ENCODE data around the gene ECT2L.

ECT2L gene

DNA sequence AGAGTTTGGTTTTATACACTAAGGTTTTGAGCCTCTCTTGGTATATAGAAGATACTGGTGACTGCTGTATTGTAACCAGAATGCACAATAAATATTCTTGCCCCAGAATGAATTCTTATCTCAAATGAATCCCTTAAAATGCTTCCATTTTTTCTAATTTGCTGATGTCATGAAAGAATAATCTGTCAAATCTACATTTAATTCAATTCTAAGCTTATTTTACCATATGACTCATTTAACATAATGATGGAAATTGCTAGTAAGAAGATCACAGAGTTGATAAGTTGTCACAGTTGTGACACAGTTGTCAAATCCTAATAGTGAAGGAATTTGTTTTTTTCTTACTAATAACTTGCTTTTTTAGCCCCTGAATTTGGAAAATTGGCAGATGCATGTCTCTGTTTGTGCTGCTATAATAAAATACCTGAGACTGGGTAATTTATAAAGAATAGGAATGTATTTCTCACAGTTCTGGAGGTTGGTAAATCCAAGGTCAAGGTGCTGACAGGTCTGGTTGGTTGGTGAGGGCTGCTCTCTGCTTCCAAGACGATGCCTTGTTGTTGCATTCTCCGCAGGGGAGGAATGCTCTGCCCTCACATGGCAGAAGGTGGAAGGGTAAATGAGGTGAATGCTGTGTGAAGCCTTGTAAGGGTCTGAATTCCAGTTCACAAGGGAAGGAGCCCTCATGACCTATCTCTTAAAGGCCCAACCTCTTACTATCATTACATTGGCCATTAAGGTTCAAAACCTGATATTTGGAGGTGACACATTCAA, 4.7 kb downstream of the ECT2L start:
- in situ Hi-C loops (cut with MboI; ENCODE audit: low sequenced_read_pairs): no loop called here

DNA sequence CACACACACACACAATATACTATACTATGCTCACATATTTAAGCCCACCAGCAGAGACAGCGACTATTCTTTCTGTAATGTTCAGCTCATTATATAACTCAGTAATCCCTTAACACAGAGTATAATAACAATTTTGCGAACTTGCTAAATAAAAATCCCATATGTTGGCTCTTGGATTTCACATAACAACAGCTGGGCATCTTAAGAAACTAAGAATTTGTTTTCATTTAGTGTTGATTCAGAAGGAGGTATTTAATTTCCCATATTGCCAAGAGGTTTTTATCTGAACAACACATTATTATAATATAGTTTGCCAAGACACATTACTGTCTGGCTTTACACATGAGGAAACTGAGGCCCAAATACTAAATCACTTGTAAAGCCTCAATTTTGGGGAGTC, 7.4 kb downstream of the ECT2L start:
- in situ Hi-C loops (cut with MboI; ENCODE audit: low sequenced_read_pairs): no loop called here

DNA sequence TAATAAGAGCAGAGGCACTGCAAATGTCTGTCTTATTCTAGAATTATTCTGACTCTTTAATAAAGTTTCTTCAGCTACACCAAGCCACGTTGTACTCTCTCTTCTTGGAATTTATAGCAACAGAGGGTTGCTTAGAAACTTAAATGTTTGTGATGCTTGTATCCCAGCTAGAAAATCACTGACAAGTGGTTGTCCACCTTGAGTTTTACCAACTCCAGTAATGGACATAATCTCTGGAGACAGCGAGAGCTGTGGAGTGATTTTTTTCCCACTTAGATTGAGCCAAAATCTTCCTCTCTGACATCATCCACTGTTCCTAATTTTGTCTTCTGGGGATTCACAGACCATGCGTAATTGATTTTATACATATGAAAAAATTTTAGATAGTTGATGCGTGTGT, 8.0 kb downstream of the ECT2L start:
- in situ Hi-C loops (cut with MboI; ENCODE audit: low sequenced_read_pairs): no loop called here

DNA sequence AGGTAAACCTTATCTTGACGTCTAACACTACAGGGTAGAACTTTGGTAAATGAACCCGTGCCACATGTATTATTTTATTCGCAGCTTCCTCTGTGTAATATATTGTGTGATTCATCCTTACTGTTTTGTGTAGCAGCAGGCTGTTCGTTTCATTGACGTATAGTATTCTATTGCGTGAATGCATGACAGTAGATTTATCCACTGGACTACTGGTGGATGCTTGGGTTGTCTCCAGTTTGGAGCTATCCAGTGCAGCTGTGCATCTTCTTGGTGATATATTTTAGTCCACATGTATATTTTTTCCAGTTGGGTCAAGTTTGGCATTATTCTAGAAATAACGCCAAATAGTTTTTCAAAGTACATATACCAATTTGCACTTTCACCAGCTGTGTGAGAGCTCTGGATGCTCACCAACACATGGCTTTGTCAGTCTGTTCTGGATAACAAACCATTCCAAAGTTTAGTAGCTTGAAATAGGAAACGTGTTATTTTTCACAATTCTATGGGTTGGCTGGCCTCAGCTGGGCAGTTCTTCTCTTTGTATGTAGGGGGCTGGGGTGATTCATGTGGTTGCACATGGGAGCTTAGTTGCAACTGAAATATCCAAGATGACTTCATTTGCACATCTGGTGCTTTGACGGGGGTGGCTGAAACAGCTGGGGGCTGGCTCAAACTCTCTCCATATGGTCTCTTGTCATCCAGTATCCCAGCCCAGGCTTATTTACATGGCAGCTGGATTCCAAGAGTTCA, 9.3 kb downstream of the ECT2L start:
- in situ Hi-C loops (cut with MboI; ENCODE audit: low sequenced_read_pairs): no loop called here

DNA sequence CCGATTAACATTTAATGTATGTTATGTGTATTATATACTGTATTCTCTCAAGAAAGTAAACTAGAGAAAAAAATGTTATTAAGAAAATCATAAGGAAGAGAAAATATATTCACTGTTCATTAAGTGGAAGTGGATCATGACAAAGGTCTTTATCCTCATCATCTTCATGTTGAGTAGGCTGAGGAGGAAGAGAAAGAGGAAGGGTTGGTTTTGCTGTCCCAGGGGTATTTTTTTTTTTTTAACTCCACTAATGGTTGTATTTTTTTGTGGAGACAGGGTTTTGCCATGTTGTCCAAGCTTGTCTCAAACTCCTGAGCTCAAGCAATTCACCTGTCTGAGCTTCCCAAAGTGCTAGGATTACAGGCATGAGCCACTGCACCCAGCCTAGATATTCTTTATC, 11.0 kb downstream of the ECT2L start:
- in situ Hi-C loops (cut with MboI; ENCODE audit: low sequenced_read_pairs): no loop called here

DNA sequence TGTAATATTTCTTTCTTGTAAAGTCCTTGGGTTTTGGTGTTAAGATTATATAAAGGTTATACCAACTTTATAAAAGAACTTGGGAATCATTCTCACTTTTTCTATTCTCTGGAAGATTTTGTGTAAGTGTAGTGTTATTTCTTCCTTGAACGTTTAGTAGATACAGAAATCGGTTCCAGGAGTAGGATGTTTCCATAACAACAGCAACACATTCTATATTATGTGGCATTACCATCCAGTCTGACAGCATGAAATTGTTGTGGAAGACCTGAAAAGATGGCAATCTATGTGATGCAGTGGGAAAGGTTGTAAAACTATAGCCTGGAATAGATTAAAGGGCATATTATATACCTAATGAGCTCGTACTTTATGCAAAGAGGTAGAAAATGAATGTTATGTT, 13.8 kb downstream of the ECT2L start:
- in situ Hi-C loops (cut with MboI; ENCODE audit: low sequenced_read_pairs): no loop called here

DNA sequence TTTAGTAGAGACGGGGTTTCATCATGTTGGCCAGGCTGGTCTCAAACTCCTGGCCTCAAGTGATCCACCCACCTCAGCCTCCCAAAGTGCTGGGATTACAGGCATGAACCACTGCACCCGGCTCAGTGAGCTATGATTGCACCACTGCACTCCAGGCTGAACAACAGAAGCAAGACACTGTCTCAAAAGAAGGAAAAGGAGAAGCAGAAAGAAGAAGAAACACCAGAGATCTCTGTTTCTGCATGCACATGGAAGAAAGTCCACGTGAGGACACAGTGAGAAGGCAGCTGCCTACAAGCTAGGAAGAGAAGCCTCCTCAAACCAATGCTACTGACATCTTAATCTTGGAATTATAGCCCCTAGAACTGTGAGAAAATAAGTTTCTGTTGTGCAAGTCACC, 16.0 kb downstream of the ECT2L start:
- in situ Hi-C loops (cut with MboI; ENCODE audit: low sequenced_read_pairs): no loop called here

DNA sequence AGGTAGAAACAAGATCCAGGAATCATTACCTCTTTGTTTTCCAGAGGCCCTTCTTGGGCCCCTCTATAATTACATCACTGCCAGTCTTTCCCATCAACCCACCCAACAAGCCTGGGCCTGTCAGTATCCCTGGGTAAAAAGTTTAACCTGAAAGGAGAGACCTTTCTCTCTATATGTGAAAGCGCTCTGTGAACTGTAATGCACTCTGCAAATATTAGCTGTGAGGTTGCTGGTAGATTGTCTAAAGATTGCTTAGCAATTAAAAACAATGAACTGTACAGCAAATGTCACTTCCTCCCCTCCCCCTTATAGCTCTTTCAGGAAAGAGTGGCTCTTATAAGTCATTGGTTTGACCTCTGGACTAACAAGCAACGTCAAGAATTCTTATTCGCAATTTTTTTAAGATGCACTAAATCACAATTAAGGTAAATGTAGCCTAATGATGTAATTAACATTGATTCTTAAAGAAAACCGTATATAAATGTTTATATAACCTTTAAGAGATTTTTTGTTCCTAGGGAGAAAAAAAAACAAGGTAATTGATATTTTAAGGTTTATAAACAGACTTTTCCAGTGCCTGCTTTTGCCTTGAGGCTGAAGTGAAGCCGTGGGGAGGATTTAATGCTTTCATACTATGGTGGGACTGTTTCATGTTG, 18.4 kb downstream of the ECT2L start:
- in situ Hi-C loops (cut with MboI; ENCODE audit: low sequenced_read_pairs): no loop called here

DNA sequence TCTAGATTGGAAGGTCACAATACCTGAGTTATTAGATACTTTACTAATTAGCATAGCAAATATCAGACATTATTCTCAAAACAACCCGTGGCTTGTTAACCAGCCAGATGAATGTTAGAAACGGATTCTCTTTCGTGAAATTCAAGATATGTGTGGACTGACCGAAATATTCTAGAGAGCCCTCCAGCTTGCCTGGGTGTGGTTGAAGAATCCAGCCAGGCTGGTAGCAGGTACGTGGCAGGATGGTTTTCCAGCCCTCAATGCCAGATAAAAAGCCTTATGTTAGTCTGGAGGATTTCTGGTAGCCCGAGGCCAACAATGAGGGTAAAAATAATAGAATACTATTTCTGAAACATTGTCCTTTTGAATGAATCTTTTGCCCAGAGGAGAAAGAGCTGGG, 19.3 kb downstream of the ECT2L start:
- in situ Hi-C loops (cut with MboI; ENCODE audit: low sequenced_read_pairs): no loop called here

DNA sequence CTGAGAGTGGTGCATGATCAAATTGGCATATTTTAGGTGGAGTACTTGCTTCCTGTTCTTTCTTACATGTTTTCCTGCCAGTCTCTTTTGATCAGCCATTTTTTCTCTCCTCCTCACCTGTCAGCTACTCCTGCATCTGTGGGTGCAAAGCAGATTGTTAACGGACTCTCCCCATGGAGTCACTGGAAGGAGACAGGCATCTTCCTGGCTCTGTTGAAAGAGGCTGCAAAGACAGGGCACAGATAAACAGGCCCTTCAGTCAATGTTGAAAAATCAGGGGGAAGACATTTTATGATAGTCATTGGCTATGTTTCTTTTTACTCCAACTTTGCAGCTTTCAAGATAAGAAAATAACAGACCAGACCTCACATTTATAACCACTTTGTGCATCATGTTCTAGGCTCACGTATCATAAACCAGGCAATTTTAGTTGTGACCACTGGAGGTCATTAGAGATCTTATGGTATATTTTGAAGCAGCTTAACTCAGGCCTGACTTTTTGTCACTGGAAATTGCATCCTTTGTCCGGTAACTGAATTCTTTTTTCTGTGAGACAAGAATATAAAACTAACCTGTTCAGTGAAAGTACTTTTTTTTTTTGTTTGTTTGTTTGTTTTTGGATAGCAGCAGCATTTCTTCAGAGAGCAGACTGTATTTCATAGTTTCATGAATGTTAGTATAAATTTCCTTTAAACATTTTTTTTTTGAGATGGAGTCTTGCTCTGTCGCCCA, 20.1 kb downstream of the ECT2L start:
- in situ Hi-C loops (cut with MboI; ENCODE audit: low sequenced_read_pairs): no loop called here

DNA sequence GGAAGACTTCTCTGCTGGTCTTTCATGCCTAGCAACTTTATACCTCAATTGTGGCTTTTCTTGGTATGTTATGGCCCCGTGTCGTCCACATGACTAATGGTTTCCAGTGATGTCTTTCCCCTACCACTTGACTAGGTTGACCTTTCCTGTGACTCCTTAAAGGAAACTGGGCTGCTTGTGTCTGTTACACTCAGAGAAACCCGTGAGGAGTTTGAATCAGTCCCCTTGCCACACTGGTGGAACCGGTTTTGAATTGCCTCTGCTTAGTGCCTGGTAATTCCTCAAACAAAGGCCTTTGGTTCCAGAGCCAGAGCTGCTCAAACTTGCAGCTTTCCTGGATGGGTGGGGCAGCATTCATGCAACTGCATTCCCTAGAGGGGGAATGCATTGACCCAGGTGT, 21.9 kb downstream of the ECT2L start:
- in situ Hi-C loops (cut with MboI; ENCODE audit: low sequenced_read_pairs): no loop called here

DNA sequence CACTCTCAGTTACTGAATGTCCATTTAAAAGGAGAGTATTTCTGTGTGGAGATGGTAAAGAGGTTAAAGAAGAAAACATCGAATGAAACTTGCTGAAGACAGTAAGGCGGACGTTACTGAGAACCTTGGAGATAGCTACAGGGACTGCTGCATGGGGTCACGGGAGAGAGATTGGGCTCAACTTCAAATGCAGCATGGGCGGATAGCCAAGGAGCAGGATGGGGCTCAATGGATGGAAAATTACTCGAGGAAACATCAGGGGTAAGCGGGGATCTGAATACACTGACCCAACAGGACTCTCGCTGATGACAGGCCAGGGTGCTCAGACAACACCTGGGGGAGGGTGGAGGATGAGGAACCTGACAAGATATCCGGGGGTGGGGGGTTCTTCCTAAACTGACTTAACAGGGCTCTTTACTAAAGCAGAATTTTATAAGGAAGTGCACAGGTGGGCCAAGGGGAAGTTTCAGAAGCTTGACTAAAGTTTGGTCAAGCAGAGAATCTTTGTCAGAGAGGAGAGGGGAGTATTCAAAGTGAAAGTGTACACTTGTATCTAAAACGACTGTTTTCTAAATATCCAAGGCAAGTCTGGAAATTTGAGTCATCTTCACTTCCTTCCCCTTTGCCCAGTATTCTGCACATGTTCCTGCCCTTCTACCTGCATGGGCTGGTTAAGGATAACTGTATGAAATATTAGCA, 22.8 kb downstream of the ECT2L start:
- in situ Hi-C loops (cut with MboI; ENCODE audit: low sequenced_read_pairs): no loop called here

DNA sequence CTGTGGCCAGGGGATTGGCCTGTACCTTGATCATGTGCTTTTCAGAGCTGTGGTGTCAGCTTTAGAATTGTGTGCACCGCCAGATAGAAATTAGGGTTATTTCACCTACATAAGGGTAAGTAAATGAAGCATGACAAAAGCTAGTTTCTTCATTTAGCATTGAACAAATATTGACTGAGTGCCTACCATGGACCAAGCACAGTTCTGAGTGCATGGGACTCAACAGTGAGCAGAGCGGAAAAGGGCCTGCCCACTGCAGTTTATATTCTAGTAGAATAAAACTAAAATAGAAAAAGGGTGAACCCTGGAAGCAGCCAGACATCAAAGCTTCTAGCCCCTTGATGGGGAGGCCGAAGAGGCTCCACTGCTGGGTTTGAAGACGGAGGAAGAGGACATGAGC, 25.6 kb downstream of the ECT2L start:
- in situ Hi-C loops (cut with MboI; ENCODE audit: low sequenced_read_pairs): no loop called here

DNA sequence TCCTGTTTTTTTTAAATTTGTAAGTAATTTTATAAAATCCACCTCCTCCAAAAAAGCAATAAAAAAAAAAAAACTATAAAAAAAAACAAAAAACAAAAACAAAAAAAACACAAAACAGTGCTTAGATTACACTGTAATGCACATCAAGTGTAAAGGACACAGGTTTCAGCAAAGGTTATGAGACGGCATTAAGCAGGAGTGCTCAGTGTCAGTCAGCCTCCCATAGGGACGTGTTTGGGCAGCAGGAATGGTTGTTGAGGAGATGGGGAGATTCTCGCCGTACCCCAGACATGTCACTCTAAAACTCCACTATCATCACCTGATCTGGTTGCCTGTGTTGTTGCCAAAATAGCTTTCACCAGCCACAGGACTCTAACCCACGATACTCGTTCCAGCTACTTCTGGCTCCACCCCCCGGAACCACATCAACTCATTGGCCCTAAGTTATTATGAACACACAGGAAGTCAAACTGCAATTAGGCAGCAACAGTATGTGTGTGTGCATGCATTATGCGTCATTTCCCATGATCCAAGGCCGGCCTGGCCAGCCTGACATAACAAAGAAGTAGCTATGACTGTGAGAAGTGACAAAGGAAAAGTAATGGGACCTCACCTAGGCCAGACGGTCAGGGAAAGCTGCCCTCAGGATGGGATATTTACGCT, 28.7 kb downstream of the ECT2L start:
- in situ Hi-C loops (cut with MboI; ENCODE audit: low sequenced_read_pairs): no loop called here

DNA sequence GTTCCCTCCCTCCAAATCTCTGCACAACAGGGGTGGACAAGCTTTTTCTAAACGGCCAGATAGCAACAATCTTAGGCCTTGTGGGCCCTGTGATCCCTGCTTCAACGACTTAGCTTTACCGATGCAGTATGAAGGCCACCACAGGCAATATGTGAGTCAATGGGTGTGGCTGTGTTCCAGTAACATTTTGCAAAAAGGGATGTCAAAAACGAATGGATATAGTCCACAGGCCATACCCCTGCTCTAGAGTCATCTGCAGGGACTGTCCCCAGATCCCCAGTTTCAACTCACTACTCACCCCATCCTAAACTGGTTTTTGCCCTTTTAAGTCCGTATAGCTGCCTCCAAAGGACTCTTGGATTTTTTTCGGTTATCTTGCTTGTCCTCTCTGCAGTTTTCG, 34.4 kb downstream of the ECT2L start:
- in situ Hi-C loops (cut with MboI; ENCODE audit: low sequenced_read_pairs): no loop called here

DNA sequence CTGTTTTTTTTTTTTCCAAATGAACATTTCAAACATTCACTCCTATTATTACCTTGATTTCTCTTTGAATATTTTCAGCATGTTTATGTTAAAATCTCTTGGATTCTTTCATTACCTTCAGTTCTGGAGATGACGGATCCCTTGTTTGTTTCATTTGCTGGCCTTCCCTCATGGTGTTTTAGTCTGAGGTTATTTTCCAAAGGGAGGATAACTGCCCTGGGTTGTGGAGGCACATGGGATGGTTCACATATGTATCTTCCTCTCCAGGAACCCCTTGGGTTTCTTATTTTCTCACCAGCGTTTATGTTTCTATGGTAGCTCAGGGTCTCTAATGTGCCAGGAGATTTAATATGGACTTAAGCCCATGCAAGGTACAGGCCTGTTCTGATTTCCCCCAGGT, 36.3 kb downstream of the ECT2L start:
- in situ Hi-C loops (cut with MboI; ENCODE audit: low sequenced_read_pairs): no loop called here

DNA sequence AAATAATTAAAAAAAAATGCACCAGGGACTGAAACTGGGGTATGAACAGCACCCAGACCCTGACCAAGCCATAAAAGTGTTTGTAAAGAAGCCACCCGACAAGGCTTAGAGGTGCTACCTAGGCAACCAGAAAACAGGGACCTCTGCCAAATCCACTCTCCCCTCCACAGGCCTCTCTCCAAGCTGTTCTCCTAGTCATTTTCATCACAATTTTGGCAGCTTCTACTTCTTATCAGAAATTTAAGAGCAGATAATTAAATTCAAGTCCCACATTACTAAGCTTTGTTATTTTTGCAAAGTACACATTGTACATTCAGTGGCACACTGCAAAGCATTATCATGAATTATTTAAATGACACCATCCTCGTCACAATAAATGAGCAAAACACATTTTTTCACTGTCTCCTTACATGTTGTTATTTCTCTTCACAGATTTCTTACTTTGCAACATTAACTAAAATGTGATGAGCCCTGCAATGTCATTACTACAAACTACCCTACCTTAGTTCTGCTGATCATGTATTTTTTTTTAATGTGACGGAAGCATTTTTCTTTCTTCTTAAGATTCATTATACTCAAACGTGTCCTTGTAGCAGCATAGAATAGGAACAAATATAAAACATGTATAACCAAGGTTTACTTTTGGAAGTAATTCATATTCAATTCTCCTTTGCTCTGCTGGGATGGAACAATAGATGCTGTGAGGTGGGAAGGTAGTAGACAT, 38.1 kb downstream of the ECT2L start:
- in situ Hi-C loops (cut with MboI; ENCODE audit: low sequenced_read_pairs): no loop called here

DNA sequence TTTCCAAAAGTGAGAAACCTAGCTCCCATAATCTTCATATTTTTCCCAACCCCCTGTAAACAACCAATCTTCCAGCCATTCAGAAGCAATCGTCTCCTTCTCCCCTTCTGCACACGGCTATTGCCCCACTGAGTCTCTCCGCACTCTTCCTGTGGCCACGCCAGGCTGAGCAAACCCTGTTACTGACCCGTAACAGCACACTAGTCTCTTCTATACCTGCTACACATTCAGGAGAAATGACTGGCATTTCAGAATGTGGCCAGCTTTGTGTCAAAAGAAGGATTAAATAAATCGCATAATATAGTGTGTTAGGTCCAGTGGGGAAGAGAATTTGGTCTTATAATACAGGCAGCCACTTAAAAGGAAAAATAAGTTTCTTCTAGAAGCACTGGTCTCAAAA, 41.4 kb downstream of the ECT2L start:
- in situ Hi-C loops (cut with MboI; ENCODE audit: low sequenced_read_pairs): no loop called here

DNA sequence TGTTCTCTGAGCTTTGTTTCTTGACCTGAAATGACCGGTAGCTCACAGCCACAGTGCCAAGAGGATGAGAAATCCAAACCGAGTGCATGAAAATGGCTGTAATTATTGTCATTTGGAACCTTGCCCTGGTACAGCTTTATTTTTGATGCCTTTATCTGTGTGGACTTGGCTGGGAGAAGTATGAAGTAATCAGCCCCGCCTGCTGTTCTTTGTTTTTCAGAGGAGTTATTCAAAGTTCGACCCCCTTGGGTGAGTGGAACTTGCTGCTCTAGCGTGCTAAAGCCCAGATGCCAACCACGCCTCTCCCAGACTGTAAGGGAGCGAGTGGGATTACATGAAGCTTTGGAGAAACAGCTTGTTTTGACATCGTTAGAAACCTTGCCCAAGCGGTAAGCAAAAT, 48.3 kb downstream of the ECT2L start:
- in situ Hi-C loops (cut with MboI; ENCODE audit: low sequenced_read_pairs): no loop called here

DNA sequence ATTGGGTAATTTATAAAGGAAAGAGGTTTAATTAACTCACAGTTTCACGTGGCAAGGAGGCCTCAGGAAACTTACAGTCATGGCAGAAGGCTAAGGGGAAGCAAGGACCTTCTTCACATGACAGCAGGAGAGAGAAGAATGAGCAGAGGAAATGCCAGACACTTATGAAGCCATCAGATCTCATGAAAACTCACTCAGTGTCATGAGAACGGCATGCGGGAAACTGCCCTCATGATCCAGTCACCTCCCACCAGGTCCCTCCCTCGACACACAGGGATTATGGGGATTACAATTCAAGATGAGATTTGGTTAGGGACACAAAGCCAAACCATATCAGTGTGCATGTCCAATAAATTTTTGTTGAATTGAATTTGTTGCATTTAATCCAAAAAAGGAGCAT, 52.0 kb downstream of the ECT2L start:
- in situ Hi-C loops (cut with MboI; ENCODE audit: low sequenced_read_pairs): no loop called here
